DND-41 (cell line): ENCODE results near the gene SLC6A17.

Experiments
- CTCF ChIP-seq: IDR thresholded peaks from 2 replicates; pipeline ENCODE4 v1.5.1; 2012; ENCODE audit warnings: borderline replicate concordance, low read length, moderate library complexity, mild to moderate bottlenecking; ENCODE audit not compliant: poor library complexity, severe bottlenecking; ENCODE audit errors: extremely low read depth
- EZH2 ChIP-seq: IDR thresholded peaks from 3 replicates; pipeline ENCODE4 v1.6.1; 2012; ENCODE audit warnings: borderline replicate concordance, low read depth, mild to moderate bottlenecking, moderate library complexity, low read length, inconsistent platforms; ENCODE audit not compliant: severe bottlenecking

GRCh38 chr1:110213143-110213540, 62.8 kb downstream of the SLC6A17 start:
- TF ChIP-seq CTCF (no peak), EZH2 (no peak)
